Adipocyte (in vitro differentiated cells): ENCODE measurements around the gene LCA5L.
"Not testable (repeated sequence)": the region's sequence is repeated elsewhere in the genome, so short reads cannot be mapped to it uniquely, and the experiment has no call there.

Experiments
- DNase-seq: peaks from one replicate; pipeline ENCODE4 v3.0.0-alpha.2; 2015; ENCODE audit warnings: low read depth
- H3K27me3 ChIP-seq: replicated peaks from 2 replicates; pipeline ENCODE4 v1.7.0; 2013; ENCODE audit warnings: mild to moderate bottlenecking, low read length, moderate library complexity; ENCODE audit not compliant: control insufficient read depth, insufficient read depth
- H3K36me3 ChIP-seq: 2 replicates; pipeline ENCODE4 v1.7.0; 2013; ENCODE audit warnings: low read length, mild to moderate bottlenecking, moderate library complexity; ENCODE audit not compliant: control insufficient read depth, insufficient read depth, severe bottlenecking
- H3K4me1 ChIP-seq: 2 replicates; pipeline ENCODE4 v1.7.0; 2013; ENCODE audit warnings: mild to moderate bottlenecking, low read length, moderate library complexity; ENCODE audit not compliant: control insufficient read depth, insufficient read depth
- H3K4me3 ChIP-seq: 2 replicates; pipeline ENCODE4 v1.7.0; 2013; ENCODE audit warnings: mild to moderate bottlenecking, low read length, moderate library complexity
- H3K9ac ChIP-seq: 2 replicates; pipeline ENCODE4 v1.7.0; 2013; ENCODE audit warnings: mild to moderate bottlenecking, low read length, moderate library complexity
- H3K9me3 ChIP-seq: 2 replicates; pipeline ENCODE4 v1.7.0; 2013; ENCODE audit warnings: mild to moderate bottlenecking, low read length, moderate library complexity; ENCODE audit not compliant: control insufficient read depth

Gene LCA5L

GRCh38 chr21:39385299-39386145, 60.1 kb downstream of the LCA5L start:
- Histone ChIP-seq H3K36me3 (no peaks in the 10 kb centered on the region), H3K4me3 (peak overlapping the region; percentile 79), H3K9me3 (no peaks in the 10 kb centered on the region), H3K9ac (peak overlapping the region; percentile 86), H3K4me1 (peaks cover 39% of the 10 kb centered on the region), H3K27me3 (no peaks in the 10 kb centered on the region)
- peak; percentile 87 for DNase-seq

GRCh38 chr21:39384674-39385298, 60.8 kb downstream of the LCA5L start:
- no peaks in the 10 kb centered on the region for H3K36me3 ChIP-seq
- no peak overlapping the region for H3K9ac ChIP-seq
- peaks cover 39% of the 10 kb centered on the region for H3K4me1 ChIP-seq
- no peaks in the 10 kb centered on the region for H3K9me3 ChIP-seq
- DNase-seq, result no peak
- no peaks in the 10 kb centered on the region for H3K27me3 ChIP-seq
- H3K4me3 ChIP-seq, result no peak overlapping the region

DNA sequence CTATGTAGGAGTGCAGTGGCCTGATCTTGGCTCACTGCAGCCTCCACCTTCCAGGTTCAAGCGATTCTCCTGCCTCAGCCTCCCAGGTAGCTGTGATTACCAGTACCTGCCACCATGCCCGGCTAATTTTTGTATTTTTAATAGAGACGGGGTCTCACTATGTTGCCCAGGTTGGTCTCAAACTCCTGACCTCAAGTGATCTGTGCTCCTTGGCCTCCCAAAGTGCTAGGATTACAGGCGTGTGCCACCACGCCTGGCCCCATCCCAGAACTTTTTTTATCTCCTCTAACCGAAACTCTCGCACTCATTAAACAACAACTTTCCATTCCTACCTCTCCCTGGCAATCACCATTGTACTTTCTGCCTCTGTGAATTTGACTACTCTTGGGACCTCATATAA, 63.5 kb downstream of the LCA5L start:
- not testable (repeated sequence) for H3K36me3 ChIP-seq, H3K4me3 ChIP-seq, DNase-seq, H3K9me3 ChIP-seq, H3K27me3 ChIP-seq, H3K9ac ChIP-seq
- H3K4me1 ChIP-seq, result peaks cover 29% of the 10 kb centered on the region

DNA sequence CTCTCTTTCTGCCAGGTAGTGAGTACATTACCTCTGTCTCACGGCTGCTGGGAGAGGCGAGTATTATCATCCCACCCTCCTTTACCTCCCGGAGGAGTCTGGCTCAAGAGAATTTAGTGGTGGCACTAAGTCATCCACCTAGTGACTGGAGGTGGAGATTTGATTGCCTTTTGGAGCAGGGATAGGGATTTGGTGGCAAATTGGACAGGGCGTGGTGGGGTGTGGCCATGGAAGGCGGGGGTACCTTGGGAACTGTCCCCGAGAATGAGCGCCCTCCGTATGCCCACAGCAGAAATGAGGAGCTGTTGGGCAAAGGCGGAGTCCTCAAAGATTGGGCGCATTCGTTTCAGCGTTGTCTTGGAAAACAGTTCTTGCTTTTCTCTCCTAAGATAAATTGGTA, 64.6 kb downstream of the LCA5L start:
- Histone ChIP-seq H3K4me1 (peaks cover 18% of the 10 kb centered on the region), H3K9me3 (no peaks in the 10 kb centered on the region), H3K9ac (peak overlapping the region; percentile 94), H3K36me3 (no peaks in the 10 kb centered on the region), H3K27me3 (no peaks in the 10 kb centered on the region), H3K4me3 (peak overlapping the region; percentile 99)
- peak; percentile 32 for DNase-seq

- H3K4me3 ChIP-seq, result peak overlapping the region; percentile 99
- H3K36me3 ChIP-seq, result no peaks in the 10 kb centered on the region
- DNase-seq, result peak; percentile 98
- H3K27me3 ChIP-seq, result no peaks in the 10 kb centered on the region
- peak overlapping the region; percentile 94 for H3K9ac ChIP-seq
- H3K9me3 ChIP-seq, result no peaks in the 10 kb centered on the region
- H3K4me1 ChIP-seq, result peaks cover 14% of the 10 kb centered on the region
These were observed 65.3 kb downstream of the LCA5L start for GRCh38 chr21:39379986-39380891.

GRCh38 chr21:39377444-39378050, 68.0 kb downstream of the LCA5L start:
- H3K9me3 ChIP-seq, result no peaks in the 10 kb centered on the region
- H3K4me1 ChIP-seq, result peaks cover 12% of the 10 kb centered on the region
- no peak overlapping the region for H3K9ac ChIP-seq
- no peak for DNase-seq
- no peaks in the 10 kb centered on the region for H3K36me3 ChIP-seq
- no peaks in the 10 kb centered on the region for H3K27me3 ChIP-seq
- H3K4me3 ChIP-seq, result no peak overlapping the region

DNA sequence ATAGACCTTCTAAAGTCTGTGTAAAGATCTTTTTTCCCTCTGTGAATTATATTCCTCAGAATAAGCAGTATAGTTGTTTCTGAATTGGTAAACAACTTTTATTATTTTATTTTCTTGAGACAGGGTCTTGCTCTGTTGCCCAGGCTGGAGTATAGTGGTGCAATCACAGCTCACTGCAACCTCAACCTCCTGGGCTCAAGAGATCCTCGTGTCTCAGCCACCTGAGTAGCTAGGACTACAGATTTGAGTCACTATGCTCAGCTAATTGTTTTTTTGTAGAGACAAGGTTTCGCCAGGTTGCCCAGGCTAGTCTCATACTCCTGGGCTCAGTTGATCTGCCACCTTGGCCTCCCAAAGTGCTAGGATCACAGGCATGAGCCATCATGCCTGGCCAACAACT, 70.1 kb downstream of the LCA5L start:
- Histone ChIP-seq H3K36me3 (no peaks in the 10 kb centered on the region), H3K9me3 (no peaks in the 10 kb centered on the region), H3K4me1 (peaks cover 7% of the 10 kb centered on the region), H3K27me3 (no peaks in the 10 kb centered on the region), H3K4me3 (no peak overlapping the region), H3K9ac (no peak overlapping the region)
- DNase-seq, result no peak

GRCh38 chr21:39374046-39374445, 71.5 kb downstream of the LCA5L start:
- no peaks in the 10 kb centered on the region for H3K9me3 ChIP-seq
- no peak for DNase-seq
- H3K9ac ChIP-seq, result no peak overlapping the region
- H3K27me3 ChIP-seq, result no peaks in the 10 kb centered on the region
- no peak overlapping the region for H3K4me3 ChIP-seq
- H3K36me3 ChIP-seq, result no peaks in the 10 kb centered on the region
- peaks cover 3% of the 10 kb centered on the region for H3K4me1 ChIP-seq

GRCh38 chr21:39373634-39374033, 71.9 kb downstream of the LCA5L start:
- peak; percentile 57 for DNase-seq
- Histone ChIP-seq H3K4me1 (peaks cover 3% of the 10 kb centered on the region), H3K36me3 (no peaks in the 10 kb centered on the region), H3K9ac (no peak overlapping the region), H3K9me3 (no peaks in the 10 kb centered on the region), H3K27me3 (no peaks in the 10 kb centered on the region), H3K4me3 (no peak overlapping the region)

GRCh38 chr21:39369896-39370288, 75.7 kb downstream of the LCA5L start:
- not testable (repeated sequence) for H3K4me1 ChIP-seq, H3K36me3 ChIP-seq, H3K9ac ChIP-seq, H3K27me3 ChIP-seq, H3K4me3 ChIP-seq, H3K9me3 ChIP-seq, DNase-seq

DNA sequence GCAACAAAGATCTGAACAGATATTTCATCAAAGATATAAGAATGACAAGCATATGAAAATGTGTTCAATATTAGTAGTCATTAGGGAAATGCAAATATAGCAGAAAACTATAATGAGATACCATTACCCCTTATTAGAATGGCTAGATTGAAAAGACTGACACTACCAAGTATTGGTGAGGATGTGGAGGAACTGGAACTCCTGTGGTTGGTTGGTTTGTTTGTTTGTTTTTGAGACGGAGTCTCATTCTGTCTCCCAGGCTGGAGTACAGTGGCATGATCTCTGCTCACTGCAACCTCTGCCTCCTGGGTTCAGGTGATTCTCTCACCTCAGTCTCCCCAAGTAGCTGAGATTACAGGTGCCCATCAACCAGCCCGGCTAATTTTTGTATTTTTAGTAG, 77.8 kb downstream of the LCA5L start:
- peaks cover 3% of the 10 kb centered on the region for H3K4me1 ChIP-seq
- no peak for DNase-seq
- H3K4me3 ChIP-seq, result no peak overlapping the region
- H3K9ac ChIP-seq, result no peak overlapping the region
- H3K36me3 ChIP-seq, result no peaks in the 10 kb centered on the region
- H3K9me3 ChIP-seq, result no peaks in the 10 kb centered on the region
- peaks cover 3% of the 10 kb centered on the region for H3K27me3 ChIP-seq
